ENCODE measurements around the gene MICAL1.

MICAL1 gene

GRCh38 chr6:109411034-109411433 lies 44.5 kb downstream of the MICAL1 start:
- no peaks in the 10 kb centered on the region for H3K36me3 Mint-ChIP-seq (ENCODE audit: low read depth)
- peaks cover 26% of the 10 kb centered on the region for H3K27me3 Mint-ChIP-seq (ENCODE audit: low read depth)
- H3K4me3 Mint-ChIP-seq = no peak overlapping the region
- no peak overlapping the region for H3K27ac Mint-ChIP-seq
- no peaks in the 10 kb centered on the region for H3K9me3 Mint-ChIP-seq
- no peak for DNase-seq (ENCODE audit: low spot score)
- H3K4me1 Mint-ChIP-seq (ENCODE audit: low read depth) = no peaks in the 10 kb centered on the region

- H3K4me1 Mint-ChIP-seq (ENCODE audit: low read depth) = no peaks in the 10 kb centered on the region
- H3K27me3 Mint-ChIP-seq (ENCODE audit: low read depth) = peaks cover 7% of the 10 kb centered on the region
- no peak for DNase-seq (ENCODE audit: low spot score)
- no peaks in the 10 kb centered on the region for H3K9me3 Mint-ChIP-seq
- H3K4me3 Mint-ChIP-seq = no peak overlapping the region
- no peak overlapping the region for H3K27ac Mint-ChIP-seq
- no peaks in the 10 kb centered on the region for H3K36me3 Mint-ChIP-seq (ENCODE audit: low read depth)
Measured at GRCh38 chr6:109406196-109406595, 49.4 kb downstream of the MICAL1 start.

- Mint-ChIP-seq H3K27me3 (ENCODE audit: low read depth) (no peaks in the 10 kb centered on the region), H3K36me3 (ENCODE audit: low read depth) (no peaks in the 10 kb centered on the region), H3K4me3 (no peak overlapping the region), H3K4me1 (ENCODE audit: low read depth) (peaks cover 8% of the 10 kb centered on the region), H3K27ac (no peak overlapping the region), H3K9me3 (no peaks in the 10 kb centered on the region)
- DNase-seq (ENCODE audit: low spot score) = no peak
Measured at GRCh38 chr6:109397020-109397419, 58.6 kb downstream of the MICAL1 start.

- no peak overlapping the region for H3K27ac Mint-ChIP-seq
- H3K4me3 Mint-ChIP-seq = no peak overlapping the region
- H3K27me3 Mint-ChIP-seq (ENCODE audit: low read depth) = no peaks in the 10 kb centered on the region
- no peak for DNase-seq (ENCODE audit: low spot score)
- H3K4me1 Mint-ChIP-seq (ENCODE audit: low read depth) = peaks cover 14% of the 10 kb centered on the region
- H3K9me3 Mint-ChIP-seq = no peaks in the 10 kb centered on the region
- H3K36me3 Mint-ChIP-seq (ENCODE audit: low read depth) = no peaks in the 10 kb centered on the region
Measured at GRCh38 chr6:109396046-109396718, 59.4 kb downstream of the MICAL1 start.
